ENCODE data around the gene OLA1.

GRCh38 chr2:174083843-174084458 lies 164.4 kb downstream of the OLA1 start:
- no peak for TF ChIP-seq POLR2A (conservative IDR thresholded peaks at IDR 0.05)
- TF ChIP-seq CTCF (IDR thresholded peaks at IDR 0.05 in 2 of 3, conservative IDR thresholded peaks at IDR 0.05 in 1 of 3; ENCODE audit: insufficient read depth in 2 of 3, low read depth in 1 of 3, low read length in 3 of 3), result no peak
- TF ChIP-seq PHB2 (IDR thresholded peaks at IDR 0.05; ENCODE audit: low read depth), result no peak
- TF ChIP-seq CHD1 (IDR thresholded peaks at IDR 0.05; ENCODE audit: low read length), result no peak
- no peak for TF ChIP-seq MAFK (IDR thresholded peaks at IDR 0.05; ENCODE audit: low read length)
- TF ChIP-seq ZBTB2 (IDR thresholded peaks at IDR 0.05), result no peak
- TF ChIP-seq JUNB (CRISPR knock-in tag; conservative IDR thresholded peaks at IDR 0.05), result no peak
- TF ChIP-seq FOXM1 (IDR thresholded peaks at IDR 0.05; ENCODE audit: low read depth), result no peak
- TF ChIP-seq FOXM1 (CRISPR knock-in tag; IDR thresholded peaks at IDR 0.05; ENCODE audit: low read depth), result no peak
- no peak for TF ChIP-seq CGGBP1 (CRISPR knock-in tag; IDR thresholded peaks at IDR 0.05)

Data from K562 (cell line).